K562 (cell line): ENCODE measurements around the gene KRT77. TPM values are rescaled to one million over a fixed set of nuclear protein-coding genes. Genes with fewer than 3 reads are reported as not detected.

Experiments
- ATAC-seq: fragments of 200-7000 bp; cut with Tn5 transposase; 3 replicates; pipeline ENCODE4 v1.9.1; 2020; ENCODE audit warnings: moderate library complexity
- BruUV-seq: library from RNA; stranded (reverse); fragments of 400-500 nt; replicated peaks from 2 replicates; lab custom pipeline; 2021; lab: Mats Ljungman, UMichigan
- CTCF ChIA-PET: fragments of 300-600 bp; formaldehyde crosslinking; extraction: SDS; loops from one replicate; lab custom pipeline; 2021; ENCODE audit warnings: low intra/inter-chr PET ratio; lab: Yijun Ruan, JAX
- POLR2A ChIA-PET: fragments of 300-600, 350-650 bp; sonication (Branson Sonifier 250); formaldehyde crosslinking; extraction: SDS; loops from one replicate; lab custom pipeline; 2021; ENCODE audit warnings: antibody characterized with exemption, inconsistent platforms; lab: Yijun Ruan, JAX
- DNase-seq, 4 experiments: peaks; one replicate each; pipeline versions ENCODE4 v3.0.0 to v3.0.0-alpha.2; 2011 to 2018; ENCODE audit warnings: low spot score in 3 of 4, mixed read lengths in 3 of 4; ENCODE audit errors: extremely low read depth in 1 of 4
- FAIRE-seq: peaks from 2 replicates; lab custom pipeline; 2011; peaks lifted over from hg19 to GRCh38; lab: Jason Lieb, UNC
- H2AFZ ChIP-seq: 2 replicates; pipeline ENCODE4 v1.6.0; 2011; ENCODE audit warnings: low read depth, low read length, control low read depth, inconsistent platforms
- H3K27ac ChIP-seq: fragments of 200-600 bp; 3 replicates; pipeline ENCODE4 v1.8.0; 2011; ENCODE audit warnings: low read depth, mild to moderate bottlenecking, control low read depth, inconsistent platforms, low read length, moderate library complexity, mixed read lengths; ENCODE audit errors: extremely low read depth
- H3K27me3 ChIP-seq, 2 experiments: fragments of 300-600 bp in 1 of 2; 2 replicates in 1 of 2; 3 replicates in 1 of 2; pipeline versions ENCODE4 v1.6.0 to v1.8.0; 2011; ENCODE audit warnings: inconsistent platforms in 2 of 2, low read length in 2 of 2, mild to moderate bottlenecking in 1 of 2, mixed read lengths in 1 of 2, moderate library complexity in 1 of 2; ENCODE audit not compliant: control insufficient read depth in 2 of 2, insufficient read depth in 2 of 2
- H3K36me3 ChIP-seq: fragments of 300-600 bp; 3 replicates; pipeline ENCODE4 v1.8.0; 2011; ENCODE audit warnings: mild to moderate bottlenecking, low read length, inconsistent platforms; ENCODE audit not compliant: control insufficient read depth, insufficient read depth
- H3K4me1 ChIP-seq, 2 experiments: fragments of 200-600 bp in 1 of 2; replicated peaks in 1 of 2; 2 replicates in 1 of 2; 3 replicates in 1 of 2; pipeline versions ENCODE4 v1.5.1 to v1.8.0; 2011; ENCODE audit warnings: inconsistent platforms in 2 of 2, low read length in 2 of 2, mild to moderate bottlenecking in 1 of 2, mixed read lengths in 1 of 2, moderate library complexity in 1 of 2; ENCODE audit not compliant: control insufficient read depth in 2 of 2, insufficient read depth in 2 of 2
- H3K4me2 ChIP-seq: 2 replicates; pipeline ENCODE4 v1.6.1; 2011; ENCODE audit warnings: low read length, control low read depth, inconsistent platforms, mixed read lengths; ENCODE audit not compliant: insufficient read depth
- H3K4me3 ChIP-seq: fragments of 200-600 bp; sonication (generic), shearing (Covaris generic); 2 replicates; pipeline ENCODE4 v1.5.1; 2016; ENCODE audit warnings: control low read depth, inconsistent platforms
- H3K79me2 ChIP-seq: fragments of 200-600 bp; 3 replicates; pipeline ENCODE4 v1.8.0; 2011; ENCODE audit warnings: low read length, inconsistent platforms; ENCODE audit not compliant: control insufficient read depth, insufficient read depth
- H3K9ac ChIP-seq, 2 experiments: 2 replicates each; pipeline versions ENCODE4 v1.6.0 to v1.6.1; 2011; ENCODE audit warnings: low read depth in 2 of 2, low read length in 2 of 2, control low read depth in 1 of 2, inconsistent platforms in 1 of 2, mild to moderate bottlenecking in 1 of 2, mixed read lengths in 1 of 2; ENCODE audit not compliant: insufficient read depth in 1 of 2
- H3K9me1 ChIP-seq: one replicate; pipeline ENCODE4 v1.6.0; 2011; ENCODE audit warnings: inconsistent platforms, mild to moderate bottlenecking, low read length, moderate library complexity; ENCODE audit not compliant: control insufficient read depth, insufficient read depth
- H3K9me3 ChIP-seq: replicated peaks from 2 replicates; pipeline ENCODE4 v1.5.1; 2011; ENCODE audit warnings: low read depth, low read length, inconsistent platforms; ENCODE audit not compliant: control insufficient read depth, insufficient read depth
- H4K20me1 ChIP-seq: replicated peaks from 2 replicates; pipeline ENCODE4 v1.6.1; 2011; ENCODE audit warnings: low read length, inconsistent platforms, mixed read lengths; ENCODE audit not compliant: control insufficient read depth, insufficient read depth
- ELF4 ChIP-seq: fragments of 450-650 bp; formaldehyde crosslinking; IDR thresholded peaks from 2 replicates; pipeline ENCODE4 v1.4.0; 2022; ENCODE audit warnings: missing genetic modification characterization
- FOXJ3 ChIP-seq: sonication (generic); formaldehyde crosslinking; IDR thresholded peaks from 2 replicates; pipeline ENCODE4 v1.4.0; 2020; ENCODE audit warnings: mild to moderate bottlenecking, missing genetic modification reagents
- HLTF ChIP-seq: fragments of 450-650 bp; IDR thresholded peaks from 2 replicates; pipeline ENCODE4 v1.6.1; 2016
- MAFG ChIP-seq: fragments of 450-650 bp; conservative IDR thresholded peaks from 2 replicates; pipeline ENCODE4 v1.6.1; 2016; ENCODE audit warnings: missing genetic modification characterization, missing compliant biosample characterization
- MAFK ChIP-seq: IDR thresholded peaks from 2 replicates; pipeline ENCODE4 v1.6.1; 2011; ENCODE audit warnings: low read length, improper control_type of control experiment
- MECOM ChIP-seq: fragments of 250-450 bp; sonication (Bioruptor Pico); IDR thresholded peaks from 2 replicates; pipeline ENCODE4 v1.8.0; 2022; ENCODE audit warnings: inconsistent platforms
- NCOA1 ChIP-seq: fragments of 450-650 bp; IDR thresholded peaks from 2 replicates; pipeline ENCODE4 v1.6.1; 2016; ENCODE audit warnings: low read depth
- PREB ChIP-seq: sonication (generic); formaldehyde crosslinking; IDR thresholded peaks from 2 replicates; pipeline ENCODE4 v1.8.1; 2023; ENCODE audit warnings: mild to moderate bottlenecking, missing genetic modification reagents
- TRIM24 ChIP-seq, 2 experiments: fragments of 450-650 bp; IDR thresholded peaks; 2 replicates each; pipeline ENCODE4 v1.6.1; 2016
- XRCC5 ChIP-seq: fragments of 200-400 bp; formaldehyde crosslinking; IDR thresholded peaks from 2 replicates; pipeline ENCODE4 v1.6.1; 2017; ENCODE audit warnings: low read depth, mild to moderate bottlenecking, low read length
- ZNF140 ChIP-seq: fragments of 250-450 bp; sonication (Bioruptor Pico); IDR thresholded peaks from 2 replicates; pipeline ENCODE4 v1.8.0; 2021; ENCODE audit warnings: moderate library complexity, mild to moderate bottlenecking, inconsistent platforms
- ZNF655 ChIP-seq: fragments of 250-450 bp; sonication (Bioruptor Pico); IDR thresholded peaks from 2 replicates; pipeline ENCODE4 v1.5.0; 2021
- WGBS: fragments of 100-300 bp; shearing (Covaris generic); methylation state at CpG from one replicate; pipeline ENCODE4 v1.1.6; 2016; ENCODE audit warnings: low coverage, mixed read lengths; ENCODE audit not compliant: insufficient coverage; ENCODE audit errors: missing lambda C conversion rate; 5-methylcytosine and 5-hydroxymethylcytosine counted together
- in situ Hi-C: fragments of 300-500 bp; cut with MboI; formaldehyde crosslinking; loops from 4 replicates; pipeline ENCODE4 v1.15.0; 2018; ENCODE audit warnings: inconsistent platforms, mixed read lengths
- intact Hi-C: fragments of 100-400 bp; cut with micrococcal nuclease; formaldehyde crosslinking; loops from 2 replicates; pipeline ENCODE4 v1.14.2; 2022
- polyA plus RNA-seq, 8 experiments: library from polyadenylated mRNA; depleted of rRNA in 4 of 8; stranded (reverse) in 5 of 8; unstranded in 3 of 8; fragments of >200 nt; fragmentation: Nextera tagmentation in 2 of 8; fragmentation: Illumina TruSeq in 1 of 8; extraction: Ambion mirVana in 2 of 8; extraction: Trizol in 1 of 8; gene quantifications; 2 replicates each; pipeline versions ENCODE4 v1.2.1 to v1.2.3, GENCODE V29; 2011 to 2014; ENCODE audit warnings: inconsistent platforms in 1 of 8, missing spikeins in 1 of 8
- total RNA-seq, 7 experiments: library from RNA; depleted of rRNA in 6 of 7; stranded (reverse); fragments of >200 nt in 6 of 7; fragmentation: Illumina TruSeq in 2 of 7; extraction: Trizol in 2 of 7; gene quantifications; 2 replicates each; pipeline versions ENCODE4 v1.2.1 to v1.2.3, GENCODE V29; 2011 to 2021; ENCODE audit warnings: low replicate concordance in 1 of 7

KRT77 gene
- total and polyA plus RNA-seq, 9 of the 15 experiments (the other 6 are each of a cell fraction or from before 2014, with no cell fraction given): not detected

- ChIA-PET CTCF (no interaction called here), POLR2A (interaction anchor here (0.6 kb wide), 1 partner anchor 237 kb away, joined by 3 read pairs; no protein-coding TSS in a partner anchor)
- Histone ChIP-seq H3K79me2 (no peaks in the 10 kb centered on the region), H3K9me1 (no peaks in the 10 kb centered on the region), H3K27me3 (peaks cover 0 to 7% of the 10 kb centered on the region in 2 experiments; a peak in 2 of 5 replicates), H4K20me1 (no peaks in the 10 kb centered on the region), H3K27ac (no peak overlapping the region), H2AFZ (no peak overlapping the region), H3K4me2 (no peak overlapping the region), H3K4me3 (no peak overlapping the region), H3K4me1 (peaks cover 0 to 6% of the 10 kb centered on the region in 2 experiments; a peak in 1 of 5 replicates), H3K9ac (no peak overlapping the region), H3K9me3 (no peaks in the 10 kb centered on the region), H3K36me3 (no peaks in the 10 kb centered on the region)
- WGBS: 80% methylated on average over 3 of the region's 3 CpGs
- intact Hi-C loops (no loop called here), in situ Hi-C loops (no loop called here)
- DNase-seq: no peak
- BruUV-seq: no TSS peak
- FAIRE-seq: no peak
- ATAC-seq: no peak
- TF ChIP-seq MAFK (no peak), MECOM (CRISPR knock-in tag) (no peak), ELF4 (CRISPR knock-in tag) (no peak), ZNF655 (CRISPR knock-in tag) (no peak), XRCC5 (no peak), HLTF (no peak), PREB (CRISPR knock-in tag) (no peak), TRIM24 (IDR thresholded peaks at IDR 0.05) (no peak), FOXJ3 (CRISPR knock-in tag) (no peak), ZNF140 (CRISPR knock-in tag) (no peak), MAFG (tag) (no peak), NCOA1 (no peak)
These were observed 32.4 kb downstream of the KRT77 start for GRCh38 chr12:52670961-52671360.
